Stomach smooth muscle (tissue), 2 donors: Measurements from ENCODE around the gene ARAP1.
"Not testable (repeated sequence)": the region's sequence is repeated elsewhere in the genome, so short reads cannot be mapped to it uniquely, and the experiment has no call there.

ENCODE experiments used
- H3K27ac ChIP-seq: one replicate; pipeline ENCODE4 v1.7.0; 2013; ENCODE audit warnings: mild to moderate bottlenecking, low read length, inconsistent platforms
- H3K27me3 ChIP-seq, 2 donors: one replicate each; pipeline ENCODE4 v1.7.0; 2013; ENCODE audit warnings: low read length in 2 of 2; ENCODE audit not compliant: insufficient read depth in 2 of 2, control insufficient read depth in 1 of 2
- H3K36me3 ChIP-seq, 2 donors: one replicate each; pipeline ENCODE4 v1.7.0; 2013; ENCODE audit warnings: low read length in 2 of 2; ENCODE audit not compliant: control insufficient read depth in 2 of 2, insufficient read depth in 2 of 2
- H3K4me1 ChIP-seq: one replicate; pipeline ENCODE4 v1.7.0; 2013; ENCODE audit warnings: low read length; ENCODE audit not compliant: control insufficient read depth, insufficient read depth
- H3K4me3 ChIP-seq, 2 donors: one replicate each; pipeline ENCODE4 v1.7.0; 2013; ENCODE audit warnings: low read length in 2 of 2
- H3K9ac ChIP-seq, 2 donors: one replicate each; pipeline ENCODE4 v1.7.0; 2013; ENCODE audit warnings: low read length in 2 of 2, mild to moderate bottlenecking in 1 of 2
- H3K9me3 ChIP-seq, 2 donors: one replicate each; pipeline ENCODE4 v1.7.0; 2013; ENCODE audit warnings: low read length in 2 of 2; ENCODE audit not compliant: control insufficient read depth in 2 of 2
- donor health status: healthy.
- donor health status: Pancreatic carcinoma.

The ARAP1 gene

DNA sequence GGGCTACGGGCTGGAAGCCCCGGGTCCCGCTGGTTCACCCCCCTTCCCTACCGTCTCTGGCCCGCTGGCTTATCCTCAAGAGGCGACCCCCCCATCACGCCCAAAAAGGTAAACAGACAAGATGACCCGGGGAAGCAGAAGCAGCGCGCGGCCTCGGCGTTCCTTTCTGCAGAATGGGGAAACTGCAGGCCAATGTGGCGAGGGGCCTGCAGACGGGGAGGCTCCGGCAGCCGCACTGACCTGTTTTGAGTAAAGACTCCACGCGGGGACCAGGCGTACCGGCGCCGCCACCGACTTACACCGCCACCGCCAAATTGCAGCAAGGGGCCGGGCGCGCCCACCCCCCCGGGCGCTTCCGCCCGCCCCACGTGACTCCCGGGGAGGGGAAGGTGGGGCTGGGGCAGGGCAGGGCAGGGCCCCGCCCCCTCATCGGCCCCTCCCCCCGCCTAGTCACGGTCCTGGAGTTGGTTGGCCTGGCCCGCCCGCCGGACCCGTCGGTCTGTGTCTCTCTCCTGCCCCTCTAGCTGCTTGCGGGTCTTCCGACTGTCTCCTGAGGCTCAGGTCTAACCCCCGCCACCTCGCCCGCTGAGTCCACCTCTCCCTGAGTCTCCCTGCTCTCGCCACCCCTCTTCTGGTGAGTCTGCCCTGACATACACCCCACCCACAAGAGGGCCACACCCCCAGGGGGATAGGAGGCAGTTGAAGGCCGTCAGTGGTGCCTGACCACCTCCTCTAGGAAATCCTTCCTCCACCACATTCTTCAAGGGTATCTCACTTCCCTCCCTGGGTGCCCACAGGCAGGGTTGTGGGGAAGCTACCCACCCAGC, at the start of gene ARAP1:
TSS of gene ARAP1 (minus strand) at position 321 of the 827 bp plus-strand sequence. CDS start 25,280 bp downstream, outside the sequence.
- H3K9ac ChIP-seq = peak within 1 kb of the TSS; percentile 54 to 68
- H3K9me3 ChIP-seq = no peaks in the 10 kb centered on the region
- no peaks in the 10 kb centered on the region for H3K27me3 ChIP-seq
- peaks cover 16% of the 10 kb centered on the region for H3K4me1 ChIP-seq
- peak within 1 kb of the TSS; percentile 72 to 78 for H3K4me3 ChIP-seq
- H3K36me3 ChIP-seq = peaks cover 2 to 6% of the 10 kb centered on the region in 2 donors
- H3K27ac ChIP-seq = no peak within 1 kb of the TSS

- Histone ChIP-seq H3K4me3 (no peak overlapping the region), H3K9me3 (no peaks in the 10 kb centered on the region), H3K4me1 (peaks cover 3% of the 10 kb centered on the region), H3K27ac (no peak overlapping the region), H3K9ac (no peak overlapping the region), H3K27me3 (no peaks in the 10 kb centered on the region), H3K36me3 (no peaks in the 10 kb centered on the region)
Measured at GRCh38 chr11:72799441-72799840, 47.2 kb upstream of the ARAP1 start.

DNA sequence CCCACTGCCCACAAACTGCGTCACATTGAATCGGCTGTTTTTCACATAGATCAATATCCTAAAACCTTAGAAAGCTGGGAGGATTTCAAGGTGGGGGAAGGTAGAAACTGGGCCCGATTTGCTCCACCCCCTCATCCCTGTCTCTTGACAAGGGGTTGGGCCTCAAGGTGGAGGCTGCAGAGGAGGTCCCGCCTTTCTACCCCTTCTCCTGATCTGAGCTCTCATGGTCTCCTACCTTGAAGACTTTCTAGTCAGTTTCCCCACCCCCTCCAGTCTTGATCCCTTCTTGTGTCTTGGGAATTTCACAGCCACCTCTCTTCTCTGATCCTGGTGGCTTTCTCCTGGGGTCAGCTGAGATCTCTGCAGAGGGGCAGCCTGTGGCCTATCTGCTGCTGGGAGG, 46.2 kb upstream of the ARAP1 start:
- Histone ChIP-seq H3K27ac (no peak overlapping the region), H3K4me1 (peaks cover 10% of the 10 kb centered on the region), H3K9ac (no peak overlapping the region), H3K4me3 (no peak overlapping the region), H3K9me3 (no peaks in the 10 kb centered on the region), H3K27me3 (no peaks in the 10 kb centered on the region), H3K36me3 (no peaks in the 10 kb centered on the region)

DNA sequence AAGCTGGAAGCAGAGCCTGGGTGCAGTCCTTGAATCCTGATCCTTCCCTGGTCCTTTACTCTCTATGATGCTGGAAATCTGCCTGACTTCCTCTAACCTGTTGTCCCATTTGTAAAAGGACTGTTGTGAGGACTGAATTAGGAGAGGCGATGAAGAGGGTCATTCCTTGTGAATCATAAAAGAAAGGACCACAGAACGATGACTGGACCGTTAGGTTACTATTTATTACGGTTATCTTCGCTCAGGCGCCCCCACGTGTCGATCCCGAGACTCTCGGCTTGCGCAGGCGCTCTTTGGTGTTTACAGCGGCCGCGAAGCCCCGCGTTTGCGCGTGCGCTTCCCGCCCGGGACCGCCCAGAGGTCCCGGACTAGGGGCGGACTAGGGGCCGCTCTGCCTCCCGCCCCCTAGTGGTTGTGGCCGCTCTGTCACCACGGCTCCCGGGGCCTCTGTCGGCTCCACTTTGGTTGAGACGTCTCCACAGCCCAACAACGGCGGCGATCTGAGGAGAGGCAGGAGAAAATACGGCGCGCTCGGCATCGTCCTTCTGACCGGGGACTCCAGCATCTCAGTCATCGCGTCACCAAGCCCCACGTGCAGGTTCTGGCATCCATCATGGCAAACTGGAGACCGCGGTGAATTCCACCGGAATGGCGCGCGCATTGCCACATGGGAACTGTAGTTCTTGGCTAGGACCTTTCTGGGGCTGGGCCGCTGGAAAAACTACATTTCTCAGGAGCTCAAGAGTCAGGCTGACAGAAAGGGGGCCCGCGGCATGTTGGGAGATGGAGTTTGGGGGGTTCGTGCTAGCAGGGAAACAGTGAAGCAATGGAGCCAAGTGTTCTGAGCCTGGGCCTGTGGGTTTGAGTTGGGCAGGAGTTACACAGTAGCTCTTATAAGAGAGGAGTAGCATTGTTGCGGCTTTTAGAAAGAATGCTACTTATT, 41.5 kb upstream of the ARAP1 start, which contains the start of gene STARD10:
TSS of gene STARD10 (minus strand) at position 623 of the 943 bp plus-strand sequence. CDS start 12,866 bp downstream, outside the sequence.
- Histone ChIP-seq H3K4me3 (peak within 1 kb of the TSS; percentile 86 to 90), H3K27ac (peak within 1 kb of the TSS; percentile 90), H3K27me3 (no peaks in the 10 kb centered on the region), H3K4me1 (peaks cover 19% of the 10 kb centered on the region), H3K36me3 (no peaks in the 10 kb centered on the region), H3K9ac (peak within 1 kb of the TSS; percentile 69 to 75), H3K9me3 (no peaks in the 10 kb centered on the region)

DNA sequence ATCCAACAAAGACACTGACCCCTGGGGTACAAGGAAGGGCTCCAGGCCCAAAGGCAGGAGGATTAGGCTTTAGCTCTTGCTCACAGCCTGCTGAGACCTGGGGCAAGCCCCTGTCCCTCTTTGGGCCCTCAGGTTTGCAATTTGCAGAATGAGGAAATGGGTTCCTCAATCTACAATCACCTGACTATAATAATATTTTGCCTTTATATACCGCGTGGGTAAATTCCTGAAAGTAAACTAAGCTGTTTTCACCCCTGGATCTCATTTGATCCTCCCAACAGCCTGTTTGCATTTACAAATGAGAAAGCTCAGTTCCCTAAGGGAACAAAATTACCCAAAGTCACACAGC, 40.8 kb upstream of the ARAP1 start:
- H3K9ac ChIP-seq = peak overlapping the region; percentile 36 to 69
- peaks cover 19% of the 10 kb centered on the region for H3K4me1 ChIP-seq
- H3K36me3 ChIP-seq = no peaks in the 10 kb centered on the region
- no peaks in the 10 kb centered on the region for H3K27me3 ChIP-seq
- H3K9me3 ChIP-seq = no peaks in the 10 kb centered on the region
- H3K4me3 ChIP-seq = peak overlapping the region; percentile 86 to 90
- peak overlapping the region; percentile 90 for H3K27ac ChIP-seq

DNA sequence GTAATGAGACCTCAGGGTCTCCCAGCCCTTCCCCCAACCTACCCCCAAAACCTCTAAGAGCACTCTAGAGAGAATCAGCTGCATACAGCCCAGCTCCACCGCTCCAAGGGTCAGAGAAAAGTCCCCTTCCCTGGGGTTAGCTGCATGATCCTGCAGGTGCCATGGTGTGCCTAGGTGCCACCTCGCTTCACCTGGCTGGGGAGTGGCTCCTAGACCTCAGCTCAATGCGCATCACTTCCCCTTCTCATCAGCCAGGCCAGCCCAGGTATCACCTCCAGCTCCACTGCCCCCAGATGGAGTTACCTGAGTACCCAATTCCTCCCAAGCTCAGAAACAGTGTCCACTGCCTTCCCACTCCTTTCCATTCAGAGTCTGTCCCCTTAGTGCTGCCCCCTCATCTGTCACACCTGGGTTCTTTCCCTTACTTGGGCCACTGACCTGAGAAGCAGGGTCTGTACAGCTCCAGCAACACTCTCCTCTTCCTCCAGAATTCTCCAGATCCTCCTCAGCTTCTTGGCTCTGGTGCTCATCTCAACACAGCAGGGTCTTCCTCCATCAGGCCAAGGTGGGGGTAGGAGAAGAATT, 40.3 kb upstream of the ARAP1 start:
- Histone ChIP-seq H3K9ac (peak overlapping the region; percentile 51 to 69), H3K4me1 (peaks cover 19% of the 10 kb centered on the region), H3K27ac (peak overlapping the region; percentile 90), H3K36me3 (no peaks in the 10 kb centered on the region), H3K4me3 (no peak overlapping the region), H3K9me3 (no peaks in the 10 kb centered on the region), H3K27me3 (no peaks in the 10 kb centered on the region)

DNA sequence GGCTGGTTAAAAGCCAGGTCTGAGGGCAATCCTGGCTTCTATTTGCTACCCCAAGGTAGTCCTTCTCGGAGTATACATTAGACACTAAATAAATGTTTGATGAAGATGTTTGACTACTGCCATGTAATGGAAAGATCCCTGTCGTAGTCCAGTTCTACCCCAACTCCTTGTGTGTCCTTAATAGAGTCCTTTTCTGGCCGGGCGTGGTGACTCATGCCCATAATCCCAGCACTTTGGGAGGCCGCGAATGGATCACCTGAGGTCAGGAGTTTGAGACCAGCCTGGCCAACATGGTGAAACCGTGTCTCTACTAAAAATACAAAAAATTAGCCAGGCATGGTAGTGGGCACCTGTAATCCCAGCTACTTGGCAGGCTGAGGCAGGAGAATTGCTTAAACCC, 39.0 kb upstream of the ARAP1 start:
- H3K4me1 ChIP-seq = peaks cover 19% of the 10 kb centered on the region
- not testable (repeated sequence) for H3K36me3 ChIP-seq, H3K4me3 ChIP-seq, H3K27ac ChIP-seq, H3K27me3 ChIP-seq, H3K9me3 ChIP-seq, H3K9ac ChIP-seq

- Histone ChIP-seq H3K9ac (no peak overlapping the region), H3K27ac (no peak overlapping the region), H3K4me1 (peaks cover 18% of the 10 kb centered on the region), H3K36me3 (no peaks in the 10 kb centered on the region), H3K4me3 (no peak overlapping the region), H3K9me3 (no peaks in the 10 kb centered on the region), H3K27me3 (no peaks in the 10 kb centered on the region)
Measured at GRCh38 chr11:72789493-72790131, 37.4 kb upstream of the ARAP1 start.

DNA sequence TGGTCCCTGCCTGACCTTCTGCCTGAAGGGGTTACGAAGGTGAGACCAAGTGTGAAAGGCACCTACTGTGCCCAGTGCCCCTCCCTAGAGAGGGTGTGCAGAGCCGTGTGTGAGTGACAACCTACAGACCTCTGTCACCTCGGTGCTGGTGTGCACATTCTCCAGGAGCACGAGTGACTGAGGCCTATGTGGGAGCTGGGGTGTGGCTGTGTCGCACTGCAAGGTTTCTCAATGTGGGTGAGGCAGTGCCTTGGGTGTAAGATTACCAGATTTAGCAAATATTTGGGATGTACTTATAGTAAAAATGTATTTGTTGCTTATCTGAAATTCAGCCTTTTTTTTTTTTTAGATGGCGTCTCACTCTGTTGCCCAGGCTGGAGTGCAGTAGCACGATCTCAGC, 36.0 kb upstream of the ARAP1 start:
- Histone ChIP-seq H3K9ac (no peak overlapping the region), H3K27ac (no peak overlapping the region), H3K36me3 (no peaks in the 10 kb centered on the region), H3K9me3 (no peaks in the 10 kb centered on the region), H3K27me3 (no peaks in the 10 kb centered on the region), H3K4me3 (no peak overlapping the region), H3K4me1 (peaks cover 8% of the 10 kb centered on the region)
